H9 (cell line): ENCODE measurements around the gene AFG1L. TPM values are rescaled to one million over a fixed set of nuclear protein-coding genes. Genes with fewer than 3 reads are reported as not detected.

Source experiments
- DNase-seq: peaks from one replicate; pipeline ENCODE4 v3.0.0-alpha.2; 2017
- H2AFZ ChIP-seq: one replicate; pipeline ENCODE4 v1.6.1; 2013; ENCODE audit warnings: mild to moderate bottlenecking, low read length, control low read depth, moderate library complexity
- H2AK5ac ChIP-seq: 2 replicates; pipeline ENCODE4 v1.6.1; 2013; ENCODE audit warnings: low read length, control low read depth, mixed read lengths; ENCODE audit not compliant: insufficient read length
- H2BK120ac ChIP-seq: one replicate; pipeline ENCODE4 v1.6.1; 2013; ENCODE audit warnings: low read depth, mild to moderate bottlenecking, low read length, control low read depth, inconsistent platforms; ENCODE audit not compliant: poor library complexity, severe bottlenecking
- H2BK12ac ChIP-seq: 2 replicates; pipeline ENCODE4 v1.6.1; 2013; ENCODE audit warnings: low read length, control low read depth, mixed read lengths, low read depth; ENCODE audit not compliant: insufficient read length
- H2BK15ac ChIP-seq: 2 replicates; pipeline ENCODE4 v1.6.1; 2013; ENCODE audit warnings: low read depth, low read length, control low read depth
- H2BK20ac ChIP-seq: one replicate; pipeline ENCODE4 v1.6.1; 2013; ENCODE audit warnings: low read depth, mild to moderate bottlenecking, low read length, control low read depth, inconsistent platforms; ENCODE audit not compliant: poor library complexity, severe bottlenecking
- H2BK5ac ChIP-seq: 2 replicates; pipeline ENCODE4 v1.6.1; 2013; ENCODE audit warnings: low read length, control low read depth, mixed read lengths; ENCODE audit not compliant: insufficient read length
- H3K14ac ChIP-seq: 2 replicates; pipeline ENCODE4 v1.6.1; 2013; ENCODE audit warnings: low read length, control low read depth; ENCODE audit not compliant: insufficient read depth
- H3K18ac ChIP-seq: 2 replicates; pipeline ENCODE4 v1.6.1; 2013; ENCODE audit warnings: low read depth, mild to moderate bottlenecking, mixed read lengths, low read length, control low read depth; ENCODE audit not compliant: insufficient read length
- H3K23ac ChIP-seq: 2 replicates; pipeline ENCODE4 v1.6.1; 2013; ENCODE audit warnings: low read length, control low read depth, mixed read lengths, low read depth; ENCODE audit not compliant: insufficient read length
- H3K23me2 ChIP-seq: 2 replicates; pipeline ENCODE4 v1.6.1; 2013; ENCODE audit warnings: low read depth, mild to moderate bottlenecking, mixed read lengths, low read length, control low read depth; ENCODE audit not compliant: insufficient read length, poor library complexity, severe bottlenecking
- H3K27ac ChIP-seq: 2 replicates; pipeline ENCODE4 v1.5.1; 2013; ENCODE audit warnings: low read length, control low read depth, mixed read lengths, low read depth; ENCODE audit not compliant: insufficient read length
- H3K27me3 ChIP-seq: 2 replicates; pipeline ENCODE4 v1.6.1; 2013; ENCODE audit warnings: low read length, control low read depth, inconsistent platforms; ENCODE audit not compliant: insufficient read depth
- H3K4ac ChIP-seq: 2 replicates; pipeline ENCODE4 v1.6.1; 2013; ENCODE audit warnings: low read depth, mild to moderate bottlenecking, control low read depth, inconsistent platforms, low read length, moderate library complexity
- H3K4me1 ChIP-seq: 2 replicates; pipeline ENCODE4 v1.6.1; 2013; ENCODE audit warnings: low read length, control low read depth, inconsistent platforms; ENCODE audit not compliant: insufficient read depth
- H3K4me2 ChIP-seq: 2 replicates; pipeline ENCODE4 v1.6.1; 2013; ENCODE audit warnings: low read length, control low read depth, mixed read lengths; ENCODE audit not compliant: insufficient read length, insufficient read depth
- H3K56ac ChIP-seq: 2 replicates; pipeline ENCODE4 v1.6.1; 2013; ENCODE audit warnings: low read depth, mild to moderate bottlenecking, mixed read lengths, low read length, control low read depth; ENCODE audit not compliant: insufficient read length
- H3K79me1 ChIP-seq: 2 replicates; pipeline ENCODE4 v1.6.1; 2013; ENCODE audit warnings: low read depth, mild to moderate bottlenecking, moderate library complexity, low read length, control low read depth, inconsistent platforms; ENCODE audit not compliant: insufficient read depth, poor library complexity, severe bottlenecking
- H3K79me2 ChIP-seq: 2 replicates; pipeline ENCODE4 v1.6.1; 2013; ENCODE audit warnings: low read length, control low read depth, inconsistent platforms; ENCODE audit not compliant: insufficient read depth
- H3K9ac ChIP-seq: 2 replicates; pipeline ENCODE4 v1.6.1; 2013; ENCODE audit warnings: low read length, control low read depth, mixed read lengths; ENCODE audit not compliant: insufficient read length; ENCODE audit errors: extremely low read depth
- H3K9me3 ChIP-seq: one replicate; pipeline ENCODE4 v1.6.1; 2013; ENCODE audit warnings: low read depth, low read length, inconsistent platforms; ENCODE audit not compliant: control insufficient read depth
- H3T11ph ChIP-seq: one replicate; pipeline ENCODE4 v1.6.1; 2013; ENCODE audit warnings: mild to moderate bottlenecking, low read length, control low read depth, inconsistent platforms
- H4K20me1 ChIP-seq: one replicate; pipeline ENCODE4 v1.6.1; 2013; ENCODE audit not compliant: control insufficient read depth, insufficient read length, insufficient read depth
- H4K5ac ChIP-seq: 2 replicates; pipeline ENCODE4 v1.6.1; 2013; ENCODE audit warnings: low read depth, mild to moderate bottlenecking, mixed read lengths, low read length, control low read depth; ENCODE audit not compliant: insufficient read length
- H4K8ac ChIP-seq: replicated peaks from 2 replicates; pipeline ENCODE4 v1.6.1; 2013; ENCODE audit warnings: low read length, control low read depth, mixed read lengths, low read depth; ENCODE audit not compliant: insufficient read length
- H4K91ac ChIP-seq: 2 replicates; pipeline ENCODE4 v1.6.1; 2013; ENCODE audit warnings: low read depth, mild to moderate bottlenecking, moderate library complexity, mixed read lengths, low read length, control low read depth; ENCODE audit not compliant: insufficient read length
- H3K27ac Mint-ChIP-seq, 3 experiments: 2 replicates in 2 of 3; 3 replicates in 1 of 3; pipeline ENCODE4 v1.8.0; 2020 to 2021; ENCODE audit warnings: mixed read lengths in 3 of 3, mild to moderate bottlenecking in 1 of 3, moderate library complexity in 1 of 3
- H3K27me3 Mint-ChIP-seq: 2 replicates; pipeline ENCODE4 v1.8.0; 2021; ENCODE audit warnings: low read depth, mild to moderate bottlenecking, moderate library complexity, mixed read lengths
- H3K36me3 Mint-ChIP-seq, 3 experiments: 2 replicates in 2 of 3; 3 replicates in 1 of 3; pipeline ENCODE4 v1.8.0; 2020 to 2021; ENCODE audit warnings: low read depth in 3 of 3, mixed read lengths in 3 of 3; ENCODE audit not compliant: insufficient read depth in 1 of 3
- H3K4me1 Mint-ChIP-seq, 2 experiments: 2 replicates each; pipeline ENCODE4 v1.8.0; 2020; ENCODE audit warnings: mixed read lengths in 2 of 2
- H3K4me3 Mint-ChIP-seq, 2 experiments: 2 replicates in 1 of 2; 3 replicates in 1 of 2; pipeline ENCODE4 v1.8.0; 2020 to 2021; ENCODE audit warnings: mild to moderate bottlenecking in 2 of 2, mixed read lengths in 2 of 2, moderate library complexity in 1 of 2
- H3K9me3 Mint-ChIP-seq, 2 experiments: 2 replicates in 1 of 2; 3 replicates in 1 of 2; pipeline ENCODE4 v1.8.0; 2020; ENCODE audit warnings: mild to moderate bottlenecking in 2 of 2, mixed read lengths in 2 of 2, moderate library complexity in 1 of 2
- WGBS: extraction: QIAGEN DNeasy Blood & Tissue Kit; methylation state at CpG from one replicate; pipeline ENCODE4 v1.1.7; 2013; ENCODE audit warnings: missing lambda C conversion rate, low lambda C conversion rate, mixed read lengths; ENCODE audit not compliant: insufficient read length; ENCODE audit errors: extremely low coverage; 5-methylcytosine and 5-hydroxymethylcytosine counted together
- total RNA-seq: library from RNA; stranded (reverse); gene quantifications from 2 replicates; pipeline ENCODE4 v1.2.1, GENCODE V29; 2021
- TF ChIP-seq, protein P1 (sequence below): fragments of 200-600 bp; sonication (generic); conservative IDR thresholded peaks from 3 replicates; pipeline ENCODE4 v1.8.0; 2021; ENCODE audit warnings: antibody characterized with exemption, mild to moderate bottlenecking

Gene AFG1L
- total RNA-seq, 1 experiment from 2014 or later: 4.7 TPM

- no peak overlapping the region for H3K27ac ChIP-seq
- H3K14ac ChIP-seq: no peak overlapping the region
- no peaks in the 10 kb centered on the region for H3K4me1 ChIP-seq
- H4K91ac ChIP-seq: no peak overlapping the region
- H3K4me2 ChIP-seq: no peak overlapping the region
- no peak overlapping the region for H2AK5ac ChIP-seq
- no peaks in the 10 kb centered on the region for H3K79me2 ChIP-seq
- peaks cover 2 to 4% of the 10 kb centered on the region in 2 experiments; a peak in 1 of 4 replicates for H3K4me1 Mint-ChIP-seq
- H3K36me3 Mint-ChIP-seq: no peaks in the 10 kb centered on the region
- H3K27me3 Mint-ChIP-seq: no peaks in the 10 kb centered on the region; the same call in 1 of the 2 replicates
- H3K9me3 ChIP-seq: no peaks in the 10 kb centered on the region
- no peak overlapping the region for H2BK120ac ChIP-seq
- H3K56ac ChIP-seq: no peak overlapping the region
- H2BK5ac ChIP-seq: no peak overlapping the region
- H2BK20ac ChIP-seq: no peak overlapping the region
- no peaks in the 10 kb centered on the region for H3K9me3 Mint-ChIP-seq
- H4K5ac ChIP-seq: no peak overlapping the region
- H3K23ac ChIP-seq: no peak overlapping the region
- H3K4me3 Mint-ChIP-seq: no peak overlapping the region
- no peak overlapping the region for H3K18ac ChIP-seq
- no peak overlapping the region for H3T11ph ChIP-seq
- H3K27ac Mint-ChIP-seq: no peak overlapping the region
- no CpG with 5 or more reads among the region's 2 CpGs for WGBS
- H2BK15ac ChIP-seq: no peak overlapping the region
- no peaks in the 10 kb centered on the region for H3K23me2 ChIP-seq
- no peaks in the 10 kb centered on the region for H3K79me1 ChIP-seq
- no peak overlapping the region for H4K8ac ChIP-seq
- no peak overlapping the region for H2AFZ ChIP-seq
- DNase-seq: no peak
- TF ChIP-seq, protein P1, sequence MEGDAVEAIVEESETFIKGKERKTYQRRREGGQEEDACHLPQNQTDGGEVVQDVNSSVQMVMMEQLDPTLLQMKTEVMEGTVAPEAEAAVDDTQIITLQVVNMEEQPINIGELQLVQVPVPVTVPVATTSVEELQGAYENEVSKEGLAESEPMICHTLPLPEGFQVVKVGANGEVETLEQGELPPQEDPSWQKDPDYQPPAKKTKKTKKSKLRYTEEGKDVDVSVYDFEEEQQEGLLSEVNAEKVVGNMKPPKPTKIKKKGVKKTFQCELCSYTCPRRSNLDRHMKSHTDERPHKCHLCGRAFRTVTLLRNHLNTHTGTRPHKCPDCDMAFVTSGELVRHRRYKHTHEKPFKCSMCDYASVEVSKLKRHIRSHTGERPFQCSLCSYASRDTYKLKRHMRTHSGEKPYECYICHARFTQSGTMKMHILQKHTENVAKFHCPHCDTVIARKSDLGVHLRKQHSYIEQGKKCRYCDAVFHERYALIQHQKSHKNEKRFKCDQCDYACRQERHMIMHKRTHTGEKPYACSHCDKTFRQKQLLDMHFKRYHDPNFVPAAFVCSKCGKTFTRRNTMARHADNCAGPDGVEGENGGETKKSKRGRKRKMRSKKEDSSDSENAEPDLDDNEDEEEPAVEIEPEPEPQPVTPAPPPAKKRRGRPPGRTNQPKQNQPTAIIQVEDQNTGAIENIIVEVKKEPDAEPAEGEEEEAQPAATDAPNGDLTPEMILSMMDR: no peak
- H4K20me1 ChIP-seq: no peaks in the 10 kb centered on the region
- no peak overlapping the region for H3K9ac ChIP-seq
- no peak overlapping the region for H3K4ac ChIP-seq
- no peaks in the 10 kb centered on the region for H3K27me3 ChIP-seq
- H2BK12ac ChIP-seq: no peak overlapping the region
These were observed 181.5 kb downstream of the AFG1L start for GRCh38 chr6:108476376-108476775.
